Measurements from ENCODE around the gene TANGO6. TPM values are rescaled to one million over a fixed set of nuclear protein-coding genes. Genes with fewer than 3 reads are reported as not detected.

TANGO6 gene
- total RNA-seq, 1 donor from 2014 or later: 10.5 TPM

DNA sequence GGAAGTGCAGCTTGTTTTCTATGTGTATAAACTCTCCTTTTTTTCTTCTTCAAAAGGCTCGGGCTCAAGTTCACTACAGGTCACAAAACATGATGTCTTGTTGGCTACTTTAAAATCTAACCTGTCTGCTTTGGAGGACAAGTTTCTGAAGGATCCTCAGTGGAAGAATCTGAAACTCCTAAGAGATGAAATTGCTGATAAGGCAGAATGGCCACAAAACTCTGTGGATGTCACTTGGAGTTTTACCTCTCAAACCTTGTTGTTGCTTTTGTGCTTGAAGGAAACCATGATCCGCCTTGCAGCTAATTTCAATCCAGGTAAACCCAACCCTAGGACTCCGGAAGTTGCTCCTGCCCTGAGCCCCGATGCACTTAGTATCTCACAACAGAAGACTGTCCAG is 16.5 kb downstream of the TANGO6 start:
- no peak for DNase-seq (ENCODE audit: low spot score)
- intact Hi-C loops (cut with DNase I): no loop called here

DNA sequence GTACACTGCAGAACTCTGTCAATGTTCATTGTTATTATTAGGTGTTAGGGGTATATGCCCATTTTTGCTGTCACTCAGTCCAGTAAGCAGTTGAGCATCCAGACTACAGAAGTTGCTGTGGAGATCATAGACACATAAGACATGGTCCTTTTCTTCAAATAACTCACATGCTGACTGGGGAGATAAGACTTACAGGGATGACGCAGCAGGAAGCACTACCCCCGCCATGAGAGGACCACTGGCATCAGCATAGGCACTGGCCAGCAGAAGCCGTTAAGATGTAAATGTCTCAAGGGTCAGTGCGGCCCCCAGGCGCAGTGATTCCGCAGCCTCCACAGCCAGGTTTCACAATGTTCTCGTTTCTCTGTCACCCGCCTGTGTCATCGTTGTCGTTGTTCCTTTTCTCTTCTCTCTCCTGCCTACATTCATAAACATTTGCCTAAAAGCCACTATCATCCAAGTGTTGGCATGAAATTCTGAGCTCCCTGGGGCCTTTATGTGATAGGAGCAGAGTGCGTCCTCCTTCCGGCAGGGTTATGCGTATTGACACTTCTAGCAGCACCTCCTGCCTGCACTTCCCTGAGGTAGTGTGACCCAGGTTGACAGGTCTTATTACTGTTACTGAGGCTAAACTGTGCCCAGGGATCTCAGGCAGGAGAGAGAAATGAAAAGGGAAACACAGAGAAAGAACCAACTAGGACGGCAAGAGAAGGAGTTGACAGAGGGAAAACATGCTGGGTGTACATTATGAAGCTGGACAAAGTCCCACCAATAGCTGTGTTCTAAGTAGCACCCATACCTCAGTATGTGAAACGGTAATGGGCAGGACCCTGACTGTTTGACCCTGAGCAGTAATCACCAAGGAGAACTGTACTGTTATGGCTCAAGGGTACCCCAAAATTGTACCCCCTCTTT is 17.9 kb downstream of the TANGO6 start:
- intact Hi-C loops (cut with DNase I): no loop called here
- DNase-seq (ENCODE audit: low spot score): no peak

DNA sequence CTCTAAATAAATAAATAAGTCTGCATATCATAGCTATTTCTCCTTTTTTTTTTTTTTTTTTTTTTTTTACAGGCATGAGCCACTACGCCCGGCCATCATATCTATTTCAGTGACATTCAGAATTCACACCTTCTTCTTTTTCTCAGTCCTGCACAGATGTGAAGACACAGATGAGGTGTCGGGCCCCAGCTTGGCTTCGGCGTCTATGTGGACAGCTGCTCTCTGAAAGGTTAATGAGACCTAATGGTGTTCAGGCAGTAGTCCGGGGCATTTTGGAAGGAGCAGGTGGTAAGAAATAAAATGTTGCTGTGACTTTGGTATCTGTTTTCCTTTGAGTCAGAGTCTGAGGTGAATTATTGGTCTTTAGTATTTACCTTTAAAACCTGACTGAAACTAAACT is 23.6 kb downstream of the TANGO6 start:
- intact Hi-C loops (cut with DNase I): no loop called here
- DNase-seq (ENCODE audit: low spot score): no peak

- no peak for DNase-seq (ENCODE audit: low spot score)
- intact Hi-C loops (cut with DNase I): no loop called here
These were observed 26.3 kb downstream of the TANGO6 start for GRCh38 chr16:68869492-68870088.

DNA sequence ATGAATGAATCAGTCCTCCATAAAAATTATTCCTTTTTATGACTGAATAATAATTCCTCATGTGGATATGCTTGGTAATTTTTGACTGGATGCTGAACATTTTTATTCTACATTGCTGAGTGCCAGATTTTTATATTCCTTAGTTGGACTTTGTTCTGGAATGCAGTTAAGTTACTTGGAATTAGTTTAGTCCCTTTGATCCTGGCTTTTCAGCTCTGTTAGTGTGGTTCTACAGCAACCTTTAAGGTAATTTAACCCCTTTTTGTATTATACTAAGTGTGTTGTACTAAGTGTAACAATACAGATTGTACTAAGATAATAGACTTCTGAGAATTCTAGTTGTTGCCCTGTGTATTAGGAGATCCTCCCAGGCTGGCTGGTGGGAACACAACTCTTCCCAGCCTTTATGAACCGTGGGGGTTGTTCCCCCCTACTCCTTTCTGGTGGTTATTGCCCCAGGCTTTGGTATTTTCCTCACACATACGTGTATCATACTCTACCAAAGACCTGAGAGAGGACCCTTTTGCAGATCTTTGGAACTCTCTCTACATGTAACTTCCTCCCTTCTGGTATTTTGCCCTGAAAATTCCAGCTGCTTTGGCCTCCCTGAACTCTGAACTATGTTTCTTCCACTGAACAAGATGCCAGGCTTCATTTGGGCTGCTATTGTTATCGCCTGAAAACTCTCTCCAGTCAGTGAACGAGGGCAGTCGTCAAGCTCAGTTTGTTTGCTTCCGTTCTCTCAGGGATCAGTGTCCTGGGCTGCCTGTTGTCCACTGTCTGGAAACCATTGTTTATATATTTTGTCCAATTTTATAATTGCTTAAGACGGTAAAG is 30.5 kb downstream of the TANGO6 start:
- no peak for DNase-seq (ENCODE audit: low spot score)
- intact Hi-C loops (cut with DNase I): no loop called here

- intact Hi-C loops (cut with DNase I): no loop called here
- DNase-seq (ENCODE audit: low spot score): no peak
These were observed 32.5 kb downstream of the TANGO6 start for GRCh38 chr16:68875871-68876270.

DNA sequence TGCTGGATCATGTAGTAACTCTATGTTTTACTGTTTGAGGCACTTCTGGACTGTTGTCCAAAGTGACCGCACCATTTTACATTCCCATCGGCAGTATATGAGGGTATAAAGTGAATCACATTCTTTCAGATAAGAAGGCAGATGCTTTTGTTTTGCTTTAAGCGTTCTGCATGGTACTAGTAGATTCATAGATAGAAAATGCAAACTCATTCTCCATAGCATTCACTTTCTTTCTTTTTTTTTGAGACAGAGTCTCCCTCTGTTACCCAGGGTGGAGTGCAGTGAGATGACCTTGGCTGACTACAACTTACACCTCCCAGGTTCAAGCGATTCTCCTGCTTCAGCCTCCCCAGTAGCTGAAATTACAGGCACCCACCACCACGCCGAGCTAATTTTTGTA is 40.4 kb downstream of the TANGO6 start:
- intact Hi-C loops (cut with DNase I): no loop called here
- no peak for DNase-seq (ENCODE audit: low spot score)

DNA sequence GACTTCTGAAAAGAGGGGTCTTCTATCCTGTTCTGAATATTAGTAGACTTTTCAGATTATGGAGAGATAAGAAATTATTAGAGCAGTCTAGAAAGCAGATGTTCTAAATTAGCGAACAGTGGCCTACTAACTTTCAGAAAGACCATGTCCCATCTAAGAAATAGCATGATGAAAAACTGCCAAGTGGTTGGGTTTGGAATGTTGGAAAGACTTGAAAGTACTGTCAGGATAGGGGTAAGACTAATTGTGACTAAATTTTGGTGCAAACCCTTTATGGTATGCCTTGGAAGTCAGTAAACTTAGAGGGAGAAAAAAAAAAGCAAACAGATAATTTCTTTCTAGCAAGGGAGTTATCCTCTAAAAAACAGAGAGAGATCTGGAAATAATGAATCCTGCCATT is 41.1 kb downstream of the TANGO6 start:
- DNase-seq (ENCODE audit: low spot score): no peak
- intact Hi-C loops (cut with DNase I): no loop called here

GRCh38 chr16:68884861-68885720 is 41.8 kb downstream of the TANGO6 start:
- intact Hi-C loops (cut with DNase I): no loop called here
- DNase-seq (ENCODE audit: low spot score): no peak

- intact Hi-C loops (cut with DNase I): no loop called here
These were observed 43.8 kb downstream of the TANGO6 start for GRCh38 chr16:68887107-68887506.

GRCh38 chr16:68889508-68890150 is 46.3 kb downstream of the TANGO6 start:
- DNase-seq (ENCODE audit: low spot score): no peak
- intact Hi-C loops (cut with DNase I): no loop called here

More at GRCh38 chr16:68887107-68887506, 43.8 kb downstream of the TANGO6 start:
- no peak for DNase-seq (ENCODE audit: low spot score)

DNA sequence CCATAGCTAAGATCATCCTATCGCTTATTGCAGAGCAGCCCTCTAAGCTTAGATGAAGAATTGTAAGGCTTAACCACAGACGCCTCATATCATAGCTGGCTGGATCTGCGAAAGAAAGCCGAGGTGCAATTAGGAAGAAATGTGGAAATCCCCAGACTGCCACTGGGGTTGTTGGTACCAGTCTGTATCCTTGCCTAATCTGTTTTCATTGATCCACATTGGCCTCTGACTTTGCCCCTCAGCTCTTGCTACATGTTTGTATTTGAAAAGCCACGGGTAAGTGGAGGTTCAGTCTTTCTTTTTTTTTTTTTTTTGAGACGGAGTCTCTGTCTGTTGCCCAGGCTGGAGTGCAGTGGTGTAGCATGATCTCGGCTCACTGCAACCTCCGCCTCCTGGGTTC is 48.9 kb downstream of the TANGO6 start:
- DNase-seq (ENCODE audit: low spot score): no peak
- intact Hi-C loops (cut with DNase I): no loop called here

DNA sequence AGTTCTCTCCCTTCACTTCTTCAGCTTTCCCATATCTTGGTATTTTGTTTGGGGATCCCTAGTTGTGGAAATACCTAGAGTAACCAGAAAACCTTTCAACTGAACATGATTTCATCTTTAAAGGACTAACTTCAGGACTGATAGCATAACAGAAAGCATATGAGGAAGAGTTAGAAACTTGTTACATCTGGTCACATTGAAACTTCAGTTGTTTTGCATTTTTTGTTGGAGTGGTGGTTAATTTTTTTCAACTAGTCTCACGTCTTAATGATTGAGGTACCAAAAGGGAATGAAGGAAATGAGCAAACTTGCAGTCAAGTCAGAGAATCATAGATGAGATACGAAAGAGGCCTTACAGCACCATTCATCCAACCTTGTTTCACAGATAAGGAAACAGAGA is 49.6 kb downstream of the TANGO6 start:
- intact Hi-C loops (cut with DNase I): no loop called here
- DNase-seq (ENCODE audit: low spot score): no peak

DNA sequence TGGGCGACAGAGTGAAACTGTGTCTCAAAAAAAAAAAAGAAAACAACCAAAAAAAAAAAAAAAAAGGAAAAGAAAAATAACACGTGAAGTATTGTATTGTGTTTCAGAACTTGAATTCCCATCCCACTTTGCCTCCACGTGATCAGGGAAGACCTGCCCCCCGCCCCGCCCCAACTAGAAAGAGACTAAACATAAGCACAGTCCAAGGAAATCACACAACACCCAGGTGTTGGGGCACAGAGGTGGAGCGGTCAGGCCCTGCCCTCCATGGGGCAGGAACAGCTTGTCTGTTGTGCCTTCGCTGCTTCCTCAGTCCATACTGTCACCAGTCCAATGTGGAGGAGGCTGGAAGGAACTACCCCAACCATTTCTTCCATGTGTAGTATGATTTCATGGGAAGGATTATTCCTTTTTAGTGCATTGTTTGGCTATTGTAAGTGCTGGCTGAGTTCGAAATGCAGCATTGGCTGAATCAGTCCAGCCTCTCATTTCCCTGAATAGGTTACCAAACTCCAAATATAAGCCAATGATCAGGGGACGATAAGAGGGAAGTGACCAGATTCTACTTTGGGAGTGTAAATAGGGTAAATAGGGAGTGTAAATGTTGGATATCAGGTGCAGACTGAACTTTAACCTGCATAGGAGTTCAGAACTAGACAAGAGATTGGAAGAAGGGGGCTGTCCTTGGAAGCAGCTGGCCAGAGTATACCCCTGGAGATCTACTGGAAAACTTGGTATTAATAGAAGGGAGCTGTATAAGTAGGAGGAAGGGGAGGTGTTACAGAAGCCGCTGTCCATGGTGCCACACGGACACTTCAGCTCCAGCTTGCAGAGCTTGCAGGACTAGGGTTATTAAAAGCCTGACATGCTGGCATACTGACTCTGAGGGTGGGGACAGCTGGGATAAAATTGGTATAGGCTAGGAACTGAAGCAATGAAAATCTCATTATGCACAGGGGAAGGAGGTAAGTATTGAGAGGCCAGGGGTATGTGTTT is 50.7 kb downstream of the TANGO6 start:
- intact Hi-C loops (cut with DNase I): no loop called here
- no peak for DNase-seq (ENCODE audit: low spot score)

GRCh38 chr16:68894714-68895113 is 51.4 kb downstream of the TANGO6 start:
- intact Hi-C loops (cut with DNase I): no loop called here
- no peak for DNase-seq (ENCODE audit: low spot score)

DNA sequence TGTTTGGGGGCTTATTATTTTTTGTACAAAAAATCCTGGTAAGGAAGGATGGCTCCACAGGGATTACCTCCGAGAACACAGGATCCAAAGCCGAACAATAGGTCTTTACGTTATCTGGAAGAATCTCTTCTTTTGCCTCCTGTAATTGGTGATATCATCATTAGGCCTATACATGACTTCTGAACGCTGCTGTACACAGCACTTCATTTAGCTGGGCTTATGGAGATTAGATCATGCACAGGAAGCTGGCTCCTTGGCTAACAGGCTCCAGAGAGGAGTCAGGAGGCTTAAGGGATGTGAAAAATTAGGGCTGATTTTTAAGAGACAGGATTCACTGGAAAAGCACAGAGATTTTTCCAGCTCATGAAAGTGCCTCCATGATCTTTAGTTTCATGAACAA is 54.7 kb downstream of the TANGO6 start:
- intact Hi-C loops (cut with DNase I): no loop called here
- no peak for DNase-seq (ENCODE audit: low spot score)

DNA sequence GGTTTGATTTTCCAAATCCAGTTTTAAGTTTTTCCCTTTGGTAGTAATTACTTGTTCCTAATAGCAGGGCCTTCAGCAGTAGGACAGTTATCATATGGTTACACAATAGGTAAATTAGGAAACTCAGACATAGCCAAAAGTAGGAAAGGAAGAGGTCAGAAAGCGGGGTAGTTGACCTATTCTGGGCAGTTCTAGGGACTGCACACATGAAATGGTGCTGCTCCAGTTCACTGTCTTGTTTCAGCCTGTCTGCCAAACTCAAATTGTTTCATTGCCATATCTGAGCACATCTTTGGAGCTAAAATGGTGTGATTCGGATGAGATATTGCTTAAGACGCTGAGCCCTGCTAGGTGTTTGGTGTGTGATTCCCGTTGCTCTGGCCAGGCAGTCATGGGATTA is 56.7 kb downstream of the TANGO6 start:
- intact Hi-C loops (cut with DNase I): loop anchor here (5.0 kb wide), 1 partner anchor 207 kb away; the partner anchor contains the start of gene HAS3
- no peak for DNase-seq (ENCODE audit: low spot score)
